NCI-H774 (cell line): Measurements from ENCODE around the gene FAM219B.
"Not testable (repeated sequence)": the region's sequence is repeated elsewhere in the genome, so short reads cannot be mapped to it uniquely, and the experiment has no call there.

Source experiments
- DNase-seq: peaks from one replicate; lab custom pipeline; 2025; lab: John Stamatoyannopoulos, UW

FAM219B gene

GRCh38 chr15:74903676-74904075, 3.0 kb downstream of the FAM219B start:
- DNase-seq = no peak

DNA sequence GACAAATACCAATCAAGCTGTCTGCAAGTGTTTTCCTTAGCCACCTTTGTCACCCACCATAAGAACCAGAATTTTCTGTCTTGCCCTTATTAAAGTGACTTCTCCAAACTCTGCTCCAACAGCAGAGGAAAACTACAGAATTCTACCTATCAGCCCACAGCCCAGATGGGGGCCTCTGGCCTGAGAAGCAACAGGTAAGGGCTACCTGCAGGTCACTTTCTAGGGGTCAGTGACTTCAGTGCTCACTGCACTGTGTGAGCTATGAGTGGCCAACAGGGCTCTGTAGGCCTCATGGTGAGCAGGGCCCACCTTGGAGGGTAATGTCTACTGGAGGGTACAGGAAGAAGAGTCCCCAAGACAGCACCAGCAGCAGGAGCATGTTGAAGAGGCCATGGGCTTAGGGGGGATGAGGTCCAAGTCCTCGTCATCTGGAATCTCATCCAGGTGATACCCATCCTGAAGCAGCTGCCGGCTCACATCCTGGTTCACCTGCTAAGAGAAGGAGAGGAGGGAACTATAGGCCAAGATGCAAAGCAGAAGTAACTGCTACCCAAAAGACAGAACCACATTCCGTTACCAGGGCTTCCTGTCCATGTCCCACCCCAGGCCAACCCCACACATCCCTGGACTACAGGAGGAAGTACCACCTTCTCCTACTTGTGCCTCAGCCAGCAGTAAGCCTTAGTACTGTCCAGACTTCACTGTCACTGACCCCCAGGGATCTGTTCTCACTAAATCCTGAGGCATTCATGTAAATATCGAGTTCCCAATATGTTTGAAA, 4.2 kb downstream of the FAM219B start:
- no peak for DNase-seq

GRCh38 chr15:74901612-74902063, 5.0 kb downstream of the FAM219B start:
- DNase-seq = peak; percentile 25

DNA sequence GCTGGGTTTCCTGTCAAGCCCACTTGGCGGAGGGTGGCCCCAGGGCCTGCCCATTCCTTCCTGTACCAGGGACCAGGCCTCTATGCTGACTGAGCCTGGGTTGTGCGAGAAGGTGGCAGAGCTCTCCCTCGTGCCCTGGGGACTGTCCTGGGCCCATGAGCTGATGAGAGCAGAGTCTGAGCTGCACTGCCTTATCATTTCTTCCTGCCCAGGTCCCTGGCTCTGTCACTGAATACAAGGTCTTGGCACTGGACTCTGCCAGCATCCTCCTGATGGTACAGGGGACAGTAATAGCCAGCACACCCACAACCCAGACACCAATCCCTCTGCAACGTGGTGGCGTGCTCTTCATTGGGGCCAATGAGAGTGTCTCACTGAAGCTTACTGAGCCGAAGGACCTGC, 9.3 kb downstream of the FAM219B start:
- no peak for DNase-seq

GRCh38 chr15:74896316-74896715, 10.3 kb downstream of the FAM219B start:
- DNase-seq = no peak

- no peak for DNase-seq
Measured at GRCh38 chr15:74895830-74896229, 10.8 kb downstream of the FAM219B start.

GRCh38 chr15:74894383-74894782, 12.3 kb downstream of the FAM219B start:
- not testable (repeated sequence) for DNase-seq

DNA sequence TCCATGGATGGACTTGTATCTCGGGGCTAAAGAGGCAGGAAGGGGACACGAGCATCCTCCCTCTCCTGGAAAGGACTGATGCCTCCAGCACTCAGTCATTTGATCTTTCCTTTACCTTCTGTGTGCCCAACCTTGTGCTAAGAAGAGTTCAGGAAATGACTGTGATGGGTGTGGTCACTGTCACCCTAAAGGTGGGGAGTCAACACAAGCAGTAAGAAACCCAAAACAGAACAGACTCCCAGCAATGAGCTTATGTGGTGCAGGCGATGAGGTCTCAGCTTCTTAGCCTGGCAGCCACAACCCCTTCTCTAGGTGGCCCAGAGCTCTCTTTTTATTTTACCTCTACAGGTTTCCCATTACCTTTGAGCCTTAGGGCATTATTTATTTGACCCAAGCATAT, 13.0 kb downstream of the FAM219B start:
- DNase-seq = no peak

GRCh38 chr15:74892931-74893330, 13.7 kb downstream of the FAM219B start:
- no peak for DNase-seq

DNA sequence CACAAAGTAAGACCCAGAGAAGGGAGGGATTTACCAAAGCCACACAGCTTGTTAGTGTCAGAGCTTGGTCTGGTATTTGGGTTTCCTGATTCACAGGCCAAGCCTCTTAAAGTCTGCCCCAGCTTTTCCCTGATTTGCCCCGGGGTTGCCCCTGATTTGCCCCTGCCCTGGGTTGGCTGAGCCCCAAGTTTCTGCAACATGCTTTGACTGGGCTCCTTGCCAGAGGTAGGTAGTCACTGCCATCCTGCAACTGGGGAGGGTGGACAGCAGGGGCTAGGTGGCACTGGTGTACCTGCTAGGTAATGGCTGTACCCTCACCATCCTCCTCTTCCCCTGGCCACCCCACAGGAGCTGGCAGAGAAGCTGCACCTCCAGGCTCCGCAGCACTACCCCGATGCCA, 14.3 kb downstream of the FAM219B start:
- DNase-seq = no peak

GRCh38 chr15:74891469-74891868, 15.2 kb downstream of the FAM219B start:
- no peak for DNase-seq

GRCh38 chr15:74890665-74890960, 16.0 kb downstream of the FAM219B start:
- DNase-seq = no peak

DNA sequence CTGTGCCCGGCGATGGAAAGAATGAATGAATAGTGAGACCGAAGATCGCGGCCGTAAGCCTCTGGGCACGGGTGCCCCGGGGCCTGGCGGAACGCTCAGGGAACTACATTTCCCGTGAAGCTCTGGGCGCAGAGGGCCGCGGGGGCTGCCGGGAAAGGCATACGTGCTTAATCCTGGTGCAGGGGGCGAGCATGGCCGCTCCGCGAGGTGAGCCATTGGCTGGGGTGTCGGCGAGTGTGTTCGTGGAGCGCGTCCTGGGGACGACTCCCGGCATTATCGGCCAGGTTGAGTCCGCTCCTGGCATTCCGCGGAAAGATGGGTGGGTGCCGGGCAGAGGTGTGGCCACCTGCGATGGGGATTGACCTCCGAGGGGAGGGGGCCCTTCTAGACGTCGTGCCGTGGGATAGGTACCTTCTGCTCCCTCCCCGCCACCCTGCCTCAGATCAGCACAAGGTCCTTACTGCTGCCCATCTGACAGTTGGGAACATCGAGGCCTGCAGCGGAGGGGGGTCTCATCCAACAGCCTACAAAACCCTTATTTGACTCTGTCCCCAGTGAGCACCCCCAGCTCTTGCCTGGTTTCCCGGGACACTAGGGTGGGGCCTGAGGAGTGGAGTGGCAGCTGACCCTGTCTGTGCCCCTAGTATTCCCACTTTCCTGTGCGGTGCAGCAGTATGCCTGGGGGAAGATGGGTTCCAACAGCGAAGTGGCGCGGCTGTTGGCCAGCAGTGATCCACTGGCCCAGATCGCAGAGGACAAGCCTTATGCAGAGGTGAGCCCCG, 16.6 kb downstream of the FAM219B start, which contains the start of gene MPI:
Gene MPI, plus strand, starts transcription at position 160 of the 782 bp plus-strand sequence. Its CDS starts 32 bp downstream, at position 192.
- DNase-seq = peak; percentile 60

DNA sequence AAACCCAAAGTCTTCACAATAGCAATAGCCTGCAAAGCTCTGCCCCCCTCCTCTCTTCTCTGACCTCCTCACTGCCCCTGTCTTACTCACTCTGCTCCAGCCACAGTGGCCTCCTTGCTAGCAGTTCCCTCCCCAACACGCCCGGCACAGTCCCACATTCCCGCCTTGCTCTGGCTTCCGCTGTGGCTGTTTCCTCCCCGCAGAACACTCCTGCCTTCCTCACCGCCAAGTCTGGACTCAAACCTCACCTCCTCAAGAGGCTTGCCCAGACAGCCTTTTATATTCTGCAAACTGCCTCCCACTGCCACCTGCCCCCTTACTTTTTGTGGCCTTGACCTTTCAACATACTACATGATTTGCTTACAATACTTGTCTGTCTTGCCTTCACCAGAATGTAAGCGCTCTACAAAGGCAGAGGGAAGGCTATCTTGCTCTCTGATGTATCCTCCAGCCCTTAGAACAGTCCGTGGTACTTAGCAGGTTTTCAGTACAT, 17.2 kb downstream of the FAM219B start:
- no peak for DNase-seq

DNA sequence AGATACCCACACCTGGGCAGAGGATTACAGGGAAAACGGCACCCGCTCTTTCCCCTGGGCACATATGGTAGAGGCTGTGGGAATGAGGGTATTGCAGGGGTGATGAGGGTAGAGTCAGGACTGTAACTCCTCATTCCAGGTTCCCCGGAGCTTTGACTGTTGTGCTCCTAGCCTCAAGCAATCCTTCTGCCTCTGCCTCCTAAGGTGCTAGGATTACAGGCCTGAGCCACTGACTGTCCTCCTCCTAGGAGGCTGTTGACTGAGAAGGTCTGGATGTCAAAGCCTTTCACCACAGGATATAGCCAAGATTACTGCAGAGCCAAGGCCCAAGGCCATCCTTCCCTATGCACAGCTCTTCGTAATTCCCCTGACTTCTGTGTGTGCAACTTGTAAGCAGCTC, 17.9 kb downstream of the FAM219B start:
- no peak for DNase-seq

GRCh38 chr15:74887537-74888193, 19.0 kb downstream of the FAM219B start:
- not testable (repeated sequence) for DNase-seq

DNA sequence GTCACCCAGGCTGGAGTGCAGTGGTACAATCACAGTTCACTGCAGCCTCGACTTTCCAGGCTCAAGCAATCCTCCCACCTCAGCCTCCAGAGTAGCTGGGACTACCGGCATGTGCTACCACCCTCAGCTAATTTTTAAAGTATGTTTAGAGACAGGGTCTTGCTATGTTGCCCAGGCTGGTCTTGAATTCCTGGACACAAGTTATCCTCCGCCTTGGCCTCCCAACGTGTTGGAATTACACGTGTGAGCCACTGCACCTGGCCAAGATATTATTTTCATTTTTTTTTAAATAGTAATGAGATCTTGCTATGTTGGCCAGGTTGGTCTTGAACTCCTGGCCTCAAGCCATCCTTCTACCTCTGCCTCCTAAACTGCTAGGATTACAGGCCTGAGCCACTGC, 21.2 kb downstream of the FAM219B start:
- no peak for DNase-seq

DNA sequence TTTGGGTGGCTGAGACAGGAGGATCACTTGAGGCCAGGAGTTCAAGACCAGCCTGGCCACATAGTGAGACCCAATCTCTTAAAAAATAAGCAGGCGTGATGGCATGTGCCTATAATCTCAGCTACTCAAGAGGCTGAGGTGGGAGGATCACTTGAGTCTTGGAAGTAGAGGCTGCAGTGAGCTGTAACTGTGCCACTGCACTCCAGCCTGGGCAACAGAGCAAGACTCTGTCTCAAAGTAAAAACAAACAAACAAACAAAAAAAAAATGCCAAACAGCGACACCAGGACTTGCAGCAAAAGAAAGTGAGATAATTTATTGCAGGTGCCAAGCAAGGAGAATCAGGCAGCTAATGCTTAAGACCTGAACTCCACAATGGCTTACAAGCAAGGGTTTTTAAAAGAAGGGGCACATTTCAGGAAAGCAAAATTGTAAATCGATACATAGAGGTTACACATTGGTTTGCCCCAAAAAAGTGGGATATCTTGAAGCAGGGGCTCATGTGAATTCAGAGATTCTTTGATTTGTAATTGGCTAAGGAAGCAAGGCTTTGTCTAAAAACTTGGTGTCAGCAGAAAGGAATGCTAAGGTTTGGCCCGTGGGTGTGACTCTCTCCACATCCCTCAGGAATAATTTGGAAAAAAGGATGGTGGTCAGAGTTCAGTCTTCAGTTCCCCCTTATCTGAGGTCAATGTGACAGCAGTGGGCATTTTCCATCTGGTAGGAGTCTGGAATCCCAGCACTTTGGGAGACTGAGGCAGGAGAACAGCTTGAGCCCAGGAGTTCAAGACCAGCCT, 22.0 kb downstream of the FAM219B start:
- DNase-seq = no peak

DNA sequence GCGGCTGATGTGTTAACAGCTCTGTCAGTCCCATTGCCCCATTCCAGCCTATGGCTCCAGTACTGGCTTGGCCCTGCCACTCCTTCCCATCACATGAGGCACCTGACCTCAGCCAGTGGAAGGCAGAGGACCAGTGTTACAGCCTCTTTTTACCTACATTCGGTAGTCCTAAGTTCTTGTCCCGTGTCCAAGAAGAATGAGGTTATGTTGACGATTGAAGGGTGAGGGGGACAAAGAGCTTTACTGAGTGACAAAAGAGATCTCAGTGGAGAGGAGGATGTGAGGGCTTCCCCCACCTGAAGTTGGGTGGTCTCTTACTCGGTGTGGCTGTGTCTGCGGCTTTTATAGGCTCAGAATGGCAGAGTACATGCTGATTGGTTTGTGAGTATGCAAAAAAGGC, 24.1 kb downstream of the FAM219B start:
- DNase-seq = no peak

DNA sequence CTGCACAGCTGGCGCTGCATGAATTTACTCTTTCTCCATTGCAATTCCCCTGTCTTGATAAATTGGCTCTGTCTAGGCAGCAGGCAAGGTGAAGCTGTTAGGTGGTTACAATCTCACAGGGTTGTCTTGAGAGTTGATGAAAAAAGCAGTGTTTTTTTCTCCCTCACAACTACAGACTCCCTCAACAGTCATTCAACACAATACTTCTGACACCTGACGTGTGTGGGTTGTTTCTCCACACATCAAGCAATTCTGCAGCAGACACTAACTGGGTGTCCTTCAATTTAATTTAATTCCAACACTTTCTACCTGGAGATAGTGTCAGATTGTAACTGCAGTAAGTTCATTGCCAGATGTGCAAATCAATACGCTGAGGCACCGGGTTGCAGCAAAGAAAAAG, 28.4 kb downstream of the FAM219B start:
- no peak for DNase-seq

DNA sequence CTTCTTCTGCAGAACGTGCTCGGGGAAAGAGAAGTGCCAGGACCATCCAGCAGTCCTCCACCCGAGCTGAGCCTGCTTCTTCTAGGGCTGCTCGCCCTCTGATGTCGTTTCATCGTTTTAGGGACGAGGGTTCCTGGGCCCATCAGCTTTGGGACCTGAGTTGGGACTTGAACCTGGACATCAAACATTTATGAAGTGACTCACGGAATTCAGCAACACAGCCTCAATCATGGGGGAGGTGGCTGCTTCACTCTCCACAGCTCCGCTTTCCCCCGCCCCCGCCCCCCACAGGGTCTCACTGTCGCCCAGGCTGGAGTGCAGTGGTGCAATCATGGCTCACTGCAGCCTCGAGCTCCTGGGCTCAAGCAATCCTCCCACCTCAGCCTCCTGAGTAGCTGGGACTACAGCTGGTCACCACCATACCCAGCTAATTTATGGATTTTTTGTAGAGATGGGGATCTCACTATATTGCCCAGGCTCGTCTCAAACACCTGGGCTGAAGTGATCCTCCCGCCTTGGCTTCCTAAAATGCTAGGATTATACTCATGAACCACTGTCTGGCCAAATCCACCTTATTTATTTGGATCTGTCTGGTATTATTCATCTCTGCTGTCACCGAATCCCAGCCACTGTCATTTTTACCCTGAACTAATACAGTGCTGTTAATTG, 32.8 kb downstream of the FAM219B start:
- no peak for DNase-seq
